GM12801 (cell line): Measurements from ENCODE around the gene MRGPRF.

Source experiments
- TF ChIP-seq, protein P1 (sequence below): IDR thresholded peaks from one replicate; pipeline ENCODE4 v1.5.1; 2011; ENCODE audit warnings: control low read depth; ENCODE audit not compliant: insufficient read length; ENCODE audit errors: extremely low read depth

Gene MRGPRF

DNA sequence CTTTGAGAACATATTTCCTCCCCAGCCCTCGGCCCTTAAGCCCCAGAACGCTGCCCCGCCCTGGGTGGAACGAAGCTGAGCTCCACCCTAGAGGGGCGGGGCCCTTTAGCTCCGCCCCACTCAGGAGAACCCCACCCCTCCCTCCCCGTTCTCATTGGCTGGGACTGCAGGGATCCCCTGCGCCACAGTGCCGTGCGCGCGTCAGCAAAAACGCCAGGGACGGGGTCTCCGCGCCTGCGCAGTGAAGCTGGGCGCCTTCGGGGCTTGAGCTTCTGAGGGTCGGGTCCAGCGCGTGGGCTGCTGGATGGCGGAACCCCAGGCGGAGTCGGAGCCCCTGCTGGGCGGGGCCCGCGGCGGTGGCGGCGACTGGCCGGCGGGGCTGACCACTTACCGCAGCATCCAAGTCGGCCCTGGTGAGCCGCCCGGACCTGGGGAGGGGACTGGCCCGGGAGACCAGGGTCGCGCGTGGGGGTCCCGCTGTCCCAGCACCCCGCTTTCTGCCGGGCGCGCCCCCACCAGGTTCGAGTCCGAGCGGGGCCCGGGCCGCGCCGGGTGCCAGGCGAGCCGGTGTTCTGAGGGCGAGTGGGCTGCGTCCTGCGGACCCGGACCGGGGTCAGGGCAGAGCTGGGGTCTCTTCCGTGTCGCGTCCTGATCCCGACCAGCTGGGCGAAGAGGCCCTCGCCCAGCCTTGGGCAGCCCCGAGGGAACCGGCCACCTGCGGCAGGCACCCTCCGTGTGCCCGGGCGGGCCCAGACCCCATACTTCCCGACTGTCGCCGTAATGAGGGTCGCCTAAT is 35.8 kb upstream of the MRGPRF start, which contains the start of gene TPCN2:
Gene TPCN2, plus strand, starts transcription at position 239 of the 796 bp plus-strand sequence. Its CDS starts 66 bp downstream, at position 305.
- TF ChIP-seq, protein P1, sequence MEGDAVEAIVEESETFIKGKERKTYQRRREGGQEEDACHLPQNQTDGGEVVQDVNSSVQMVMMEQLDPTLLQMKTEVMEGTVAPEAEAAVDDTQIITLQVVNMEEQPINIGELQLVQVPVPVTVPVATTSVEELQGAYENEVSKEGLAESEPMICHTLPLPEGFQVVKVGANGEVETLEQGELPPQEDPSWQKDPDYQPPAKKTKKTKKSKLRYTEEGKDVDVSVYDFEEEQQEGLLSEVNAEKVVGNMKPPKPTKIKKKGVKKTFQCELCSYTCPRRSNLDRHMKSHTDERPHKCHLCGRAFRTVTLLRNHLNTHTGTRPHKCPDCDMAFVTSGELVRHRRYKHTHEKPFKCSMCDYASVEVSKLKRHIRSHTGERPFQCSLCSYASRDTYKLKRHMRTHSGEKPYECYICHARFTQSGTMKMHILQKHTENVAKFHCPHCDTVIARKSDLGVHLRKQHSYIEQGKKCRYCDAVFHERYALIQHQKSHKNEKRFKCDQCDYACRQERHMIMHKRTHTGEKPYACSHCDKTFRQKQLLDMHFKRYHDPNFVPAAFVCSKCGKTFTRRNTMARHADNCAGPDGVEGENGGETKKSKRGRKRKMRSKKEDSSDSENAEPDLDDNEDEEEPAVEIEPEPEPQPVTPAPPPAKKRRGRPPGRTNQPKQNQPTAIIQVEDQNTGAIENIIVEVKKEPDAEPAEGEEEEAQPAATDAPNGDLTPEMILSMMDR = no peak

DNA sequence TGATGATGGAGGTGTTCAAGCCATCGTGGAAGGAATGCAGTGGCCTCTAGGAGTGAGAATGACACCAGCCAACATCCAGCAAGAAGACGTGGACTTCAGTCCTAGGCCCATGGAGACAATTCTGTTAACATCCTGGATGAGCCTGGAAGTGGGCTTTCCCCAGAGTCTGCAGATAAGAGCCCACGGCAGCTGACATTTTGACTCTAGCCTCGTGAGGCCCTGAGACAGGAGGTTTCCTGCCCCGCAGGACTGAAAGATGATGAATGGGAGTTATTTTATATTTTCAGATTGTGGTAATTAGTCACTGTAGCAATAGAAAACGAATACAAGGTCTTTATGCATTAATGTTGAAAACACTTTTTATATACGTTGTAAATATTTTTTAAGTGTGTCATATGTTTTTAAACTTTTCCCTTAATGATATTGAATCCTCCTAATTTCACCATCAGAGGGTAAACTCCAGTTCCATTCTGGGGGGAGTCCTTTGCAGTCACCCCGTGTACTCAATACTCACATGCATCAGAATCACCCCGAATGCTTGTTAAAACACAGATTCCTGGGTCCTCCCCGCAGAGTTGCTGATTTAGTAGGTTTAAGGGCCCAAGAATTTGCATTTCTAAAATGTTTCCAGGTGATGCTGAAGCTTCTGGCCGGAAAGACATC is 35.1 kb upstream of the MRGPRF start:
- TF ChIP-seq, protein P1 = no peak

DNA sequence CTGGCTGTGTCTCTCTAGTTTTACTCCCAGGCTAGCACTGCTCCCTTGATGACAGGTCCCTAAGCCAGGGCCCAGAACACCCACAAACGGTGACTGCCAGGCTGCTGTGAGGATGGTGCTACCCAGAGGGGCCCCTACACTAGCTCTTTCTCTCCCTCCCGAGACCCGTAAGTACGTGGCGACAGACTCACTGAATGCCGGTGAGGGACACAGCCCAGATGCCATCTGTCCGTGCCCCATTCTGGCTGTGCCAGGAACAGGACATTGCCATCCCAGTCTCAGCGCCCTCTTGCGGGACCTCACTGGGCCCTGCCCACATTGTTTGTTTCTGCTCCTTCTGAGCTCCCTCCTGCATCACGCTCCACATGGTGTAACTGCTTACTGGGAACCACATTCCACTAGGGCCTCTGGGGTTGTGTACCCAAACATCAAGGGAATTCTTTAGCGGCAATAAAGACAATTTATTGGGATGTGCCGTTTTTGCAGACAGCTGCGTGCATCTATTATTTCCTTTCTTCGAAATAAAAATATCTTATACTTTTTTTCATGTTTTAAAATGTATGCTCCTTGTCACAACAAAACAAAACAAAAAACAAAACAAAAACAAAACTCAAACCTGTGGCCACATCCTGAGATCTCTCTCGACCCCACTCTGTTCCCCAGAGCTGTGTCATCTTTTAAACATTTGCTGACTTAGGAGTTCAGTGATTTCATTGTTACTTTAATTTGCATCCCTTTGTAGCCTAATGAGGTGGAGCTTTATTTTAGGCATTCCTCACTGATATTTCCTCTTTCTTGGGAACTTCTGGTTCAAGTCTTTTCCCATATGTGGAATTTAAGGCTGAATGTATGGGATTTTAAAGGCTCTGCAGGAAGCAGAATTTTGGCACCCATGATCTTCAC is 31.3 kb upstream of the MRGPRF start:
- TF ChIP-seq, protein P1 = no peak

DNA sequence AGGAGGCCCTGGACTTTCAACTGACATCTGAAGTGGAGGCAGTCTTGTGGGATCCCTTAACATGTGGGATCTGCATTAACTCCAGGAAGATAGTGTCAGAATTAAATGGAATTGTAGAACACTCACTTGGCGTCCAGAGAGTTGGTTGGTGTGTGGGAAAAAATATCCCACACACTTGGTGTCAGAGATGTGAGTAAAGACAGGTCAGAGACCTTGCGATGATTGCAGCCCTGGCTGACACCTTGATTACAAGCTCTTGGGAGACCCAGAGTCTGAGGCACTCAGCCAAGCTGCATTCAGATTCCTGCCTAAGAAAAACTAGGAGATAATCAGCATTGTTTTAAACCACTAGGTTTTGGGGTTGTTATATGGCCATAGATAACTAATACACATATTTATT is 28.5 kb upstream of the MRGPRF start:
- TF ChIP-seq, protein P1 = no peak

DNA sequence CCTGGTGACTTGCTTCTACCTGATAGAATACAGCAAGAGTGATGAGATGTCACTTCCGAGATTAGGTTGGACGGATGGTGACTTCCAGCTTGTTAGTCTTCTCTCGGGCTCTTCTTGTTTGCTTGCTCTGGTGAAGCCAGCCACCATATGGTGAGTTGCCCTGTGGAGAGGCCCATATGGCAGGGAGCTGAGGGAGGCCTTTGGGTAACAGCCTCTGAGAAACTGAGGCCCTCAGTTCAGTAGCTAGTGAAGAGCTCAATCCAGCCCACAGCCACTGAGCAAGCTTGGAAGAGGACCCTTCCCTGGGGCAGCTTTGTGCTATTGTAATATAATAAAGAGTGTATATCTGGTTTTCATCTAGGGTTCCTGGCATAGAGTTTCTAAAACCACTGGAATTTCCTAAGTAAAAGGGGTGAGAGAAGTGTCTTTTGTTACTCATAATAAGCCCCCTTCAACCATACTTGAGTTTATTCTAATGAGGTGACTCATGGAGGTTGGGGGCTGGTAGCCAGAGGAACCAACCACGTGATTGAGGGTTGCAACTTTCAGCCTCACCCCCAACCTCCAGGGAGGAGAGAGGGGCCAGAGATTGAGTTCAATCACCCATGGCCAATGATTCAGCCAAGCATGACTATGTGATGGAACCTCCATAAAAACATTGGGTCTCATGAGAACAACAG is 27.7 kb upstream of the MRGPRF start:
- TF ChIP-seq, protein P1 = no peak

DNA sequence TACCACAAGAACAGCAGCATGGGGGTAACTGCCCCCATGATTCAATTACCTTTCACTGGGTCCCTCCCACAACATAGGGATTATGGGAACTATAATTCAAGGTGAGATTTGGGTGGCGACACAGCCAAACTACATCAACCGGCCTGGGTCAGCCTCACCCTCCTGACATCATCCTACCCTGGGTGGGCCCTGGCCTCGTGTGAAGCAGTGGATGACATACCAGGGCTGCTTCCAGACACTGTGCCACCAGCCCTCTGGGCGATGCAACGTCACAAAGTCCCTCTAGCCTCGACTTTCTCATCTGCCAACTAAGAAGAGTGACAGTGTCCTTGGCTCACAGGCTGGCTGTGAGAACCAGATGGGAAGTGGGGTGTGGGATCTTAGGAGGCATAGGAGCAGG is 27.0 kb upstream of the MRGPRF start:
- TF ChIP-seq, protein P1 = no peak
